Measurements from ENCODE around the gene GASK1B.

GASK1B gene

GRCh38 chr4:158172261-158173258, at the start of gene GASK1B:
Gene GASK1B, minus strand, starts transcription at chr4:158173025. Its CDS starts 1,650 bp downstream, at chr4:158171375.
- DNase-seq, result no peak

- no peak for DNase-seq
Measured at GRCh38 chr4:158219623-158220022, 46.8 kb upstream of the GASK1B start.

- DNase-seq, result no peak
Measured at GRCh38 chr4:158217763-158218162, 44.9 kb upstream of the GASK1B start.

DNA sequence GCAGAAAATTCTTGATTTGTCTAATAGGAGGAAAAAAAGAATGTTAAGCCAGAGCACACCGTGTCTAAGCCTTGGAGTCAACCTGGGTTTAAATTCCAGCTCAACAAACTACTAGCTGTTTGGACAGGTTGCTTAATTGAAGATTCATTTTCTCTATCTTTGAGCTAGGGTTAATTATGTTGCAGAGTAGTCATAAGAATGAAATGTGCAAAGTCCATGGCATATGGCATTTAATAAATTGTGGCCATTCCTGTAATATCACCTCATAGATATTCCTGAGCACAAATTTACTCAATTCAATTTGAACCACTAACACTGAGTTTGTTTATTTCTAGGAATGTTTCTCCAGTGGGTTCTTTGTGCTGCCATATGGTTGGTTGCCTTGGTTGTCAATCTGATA, 42.0 kb upstream of the GASK1B start:
- DNase-seq, result no peak

- no peak for DNase-seq
Measured at GRCh38 chr4:158213466-158213865, 40.6 kb upstream of the GASK1B start.

GRCh38 chr4:158211222-158211621, 38.4 kb upstream of the GASK1B start:
- DNase-seq, result no peak

DNA sequence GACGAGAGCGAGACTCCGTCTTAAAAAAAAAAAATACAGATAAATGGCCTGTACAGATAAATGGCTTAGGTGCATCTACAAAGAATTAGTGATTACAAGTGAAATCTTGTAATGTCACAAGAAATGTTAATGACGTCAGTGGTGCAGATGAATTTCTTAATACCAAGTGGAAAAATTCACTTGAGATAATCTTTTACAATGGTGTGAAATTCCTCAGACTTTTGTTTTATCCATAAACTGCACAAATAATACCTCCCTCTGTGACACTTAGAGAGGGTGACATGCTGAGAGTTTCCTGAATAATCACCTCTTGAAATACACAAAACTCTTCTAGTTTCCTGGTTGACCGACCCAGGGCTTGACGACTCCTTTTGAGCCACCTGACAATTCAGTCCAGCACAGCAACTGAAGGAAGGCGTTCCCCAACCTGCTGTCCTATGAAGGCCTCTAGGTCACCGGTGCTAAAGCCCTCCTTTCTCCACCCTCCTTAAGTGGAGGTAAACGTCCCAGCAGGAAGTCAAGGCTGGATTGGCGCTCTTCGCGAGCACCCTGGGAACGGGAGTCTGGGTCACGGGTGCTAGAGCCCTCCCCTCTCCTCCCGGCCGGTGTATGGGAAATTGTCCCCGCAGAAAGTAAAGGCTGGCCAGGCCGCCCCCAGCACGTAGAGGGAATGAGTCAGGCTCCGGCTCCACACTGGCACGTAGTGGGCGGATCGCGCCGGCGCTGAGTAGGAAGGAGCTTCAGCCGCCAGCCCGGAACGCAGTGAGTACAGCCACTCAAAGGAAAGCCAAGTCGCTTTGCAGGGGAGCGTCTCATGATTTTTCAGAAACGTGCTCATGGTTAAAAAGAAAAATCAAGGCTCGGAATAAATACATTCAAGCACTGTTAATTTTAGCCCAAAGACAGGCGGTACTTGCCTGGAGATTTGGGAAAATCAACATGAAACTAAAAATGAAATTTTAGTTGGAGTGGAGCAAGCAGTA, 37.3 kb upstream of the GASK1B start, which contains the start of gene TMEM144:
TSS of gene TMEM144 (plus strand) at position 662 of the 983 bp plus-strand sequence. CDS start 2,182 bp downstream, outside the sequence.
- DNase-seq, result peak; percentile 17 to 19

DNA sequence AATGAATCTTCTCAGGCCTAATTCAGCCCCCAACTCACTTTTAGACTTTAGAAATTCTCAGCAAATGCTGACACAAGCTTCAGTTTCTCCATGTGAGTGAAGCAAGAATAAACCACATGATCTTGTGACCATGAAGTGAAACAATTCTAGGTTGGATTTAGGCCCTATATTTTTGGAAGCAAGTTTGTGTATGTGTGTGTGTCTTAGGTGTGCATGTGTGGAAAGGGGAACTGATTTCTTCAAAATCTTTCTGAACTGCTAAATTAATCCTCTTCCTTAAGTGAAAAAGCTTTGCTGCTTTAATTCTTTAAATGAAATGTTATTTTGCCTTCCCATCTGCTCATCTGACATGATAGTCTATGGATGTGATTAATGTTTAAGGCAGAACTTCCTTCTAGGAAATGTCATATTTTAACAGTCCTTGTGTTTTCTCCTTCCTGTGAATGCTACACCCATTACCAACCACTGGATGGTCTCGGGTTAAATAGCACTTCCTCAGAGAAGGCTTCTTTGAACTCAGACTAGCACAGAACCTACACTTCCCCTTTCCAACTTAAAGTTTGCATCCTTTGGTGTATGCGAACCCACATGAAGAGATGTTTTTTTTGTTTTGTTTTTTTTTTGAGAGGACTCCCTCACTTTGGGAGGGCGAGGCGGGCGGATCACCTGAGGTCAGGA, 36.3 kb upstream of the GASK1B start:
- DNase-seq, result no peak

- DNase-seq, result no peak
Measured at GRCh38 chr4:158203929-158204328, 31.1 kb upstream of the GASK1B start.

- DNase-seq, result no peak
Measured at GRCh38 chr4:158203436-158203835, 30.6 kb upstream of the GASK1B start.

DNA sequence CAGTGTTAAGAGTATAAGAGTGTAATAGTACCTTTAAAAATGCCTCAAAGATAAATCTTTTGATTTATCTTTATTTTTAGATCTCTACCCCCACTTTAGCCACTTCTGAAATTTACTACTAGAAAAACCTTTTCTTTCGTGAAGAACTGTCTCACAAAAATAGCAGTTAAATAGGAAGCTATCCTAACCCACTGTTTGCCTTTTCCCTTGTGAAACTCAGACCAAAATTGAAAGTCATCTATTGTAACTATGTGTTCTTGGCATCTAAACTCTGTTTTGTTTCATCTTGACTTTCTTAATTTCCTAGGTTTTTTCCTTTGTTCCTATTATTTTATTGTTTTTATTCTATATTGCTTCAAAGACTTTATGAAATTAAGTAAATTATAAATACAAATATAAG, 29.7 kb upstream of the GASK1B start:
- no peak for DNase-seq

GRCh38 chr4:158201876-158202275, 29.1 kb upstream of the GASK1B start:
- no peak for DNase-seq

DNA sequence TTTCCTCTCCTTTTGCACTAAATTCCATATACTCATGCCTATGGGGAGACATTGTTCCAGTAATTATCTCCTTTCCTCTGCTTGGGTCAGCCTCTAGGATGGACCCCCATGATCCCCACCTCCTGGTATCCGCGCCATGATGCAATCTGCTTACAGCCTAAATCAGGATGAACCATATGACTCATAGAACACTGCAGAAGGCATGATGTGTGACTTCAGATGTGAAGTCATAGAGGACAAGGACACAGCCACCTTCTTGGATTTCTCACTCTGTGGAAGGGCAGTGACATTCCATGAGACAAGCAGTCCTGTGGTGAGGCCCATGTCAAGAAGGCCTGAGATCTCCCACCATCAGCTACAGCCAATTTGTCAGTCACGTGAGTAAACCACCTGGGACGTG, 28.5 kb upstream of the GASK1B start:
- no peak for DNase-seq

DNA sequence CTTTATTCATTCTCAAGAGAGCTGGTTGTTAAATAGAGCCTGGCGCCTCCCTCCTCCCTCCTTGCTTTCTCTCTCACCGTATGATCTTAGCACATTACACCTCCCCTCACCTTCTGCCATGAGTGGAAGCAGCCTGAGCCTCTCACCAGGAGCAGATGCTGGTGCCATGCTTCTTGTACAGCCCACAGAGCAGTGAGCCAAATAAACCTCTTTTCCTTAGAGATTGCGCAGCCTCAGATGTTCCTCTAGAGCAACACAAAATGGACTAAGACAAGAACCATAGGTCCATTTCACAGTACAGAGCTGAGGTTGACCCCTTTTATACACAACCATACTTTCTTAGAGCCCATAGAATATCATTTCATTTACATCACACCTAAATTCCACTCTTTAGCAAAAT, 27.4 kb upstream of the GASK1B start:
- DNase-seq, result no peak

- no peak for DNase-seq
Measured at GRCh38 chr4:158197194-158197776, 24.5 kb upstream of the GASK1B start.

GRCh38 chr4:158195297-158195696, 22.5 kb upstream of the GASK1B start:
- DNase-seq, result no peak

DNA sequence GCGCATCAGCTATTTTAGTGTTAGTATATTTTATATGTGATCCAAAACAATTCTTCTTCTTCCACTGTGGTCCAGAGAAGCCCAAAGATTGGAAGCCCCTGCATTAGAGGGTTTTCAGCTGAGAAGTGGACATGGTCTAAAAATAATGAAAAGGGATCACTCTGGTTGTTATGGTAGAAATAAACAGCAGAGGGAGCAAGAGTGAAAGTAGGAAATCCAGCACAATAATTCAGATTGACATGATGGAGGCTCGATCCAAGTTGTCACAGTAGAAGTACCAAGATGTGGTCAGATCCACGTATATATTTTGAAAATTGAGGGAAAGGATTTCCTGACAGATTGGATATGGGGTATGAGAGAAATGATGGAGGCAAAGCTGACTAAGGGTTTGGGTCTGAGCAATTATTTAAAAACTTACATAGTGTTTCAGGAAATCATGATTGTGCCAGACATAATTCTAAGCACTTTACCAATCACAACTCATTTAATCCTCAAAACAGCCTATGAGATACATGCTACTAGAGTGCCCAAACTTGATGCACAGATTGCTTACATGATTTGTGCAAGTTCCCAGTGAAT, 20.4 kb upstream of the GASK1B start:
- DNase-seq, result no peak

GRCh38 chr4:158192439-158193158, 19.8 kb upstream of the GASK1B start:
- DNase-seq, result no peak

DNA sequence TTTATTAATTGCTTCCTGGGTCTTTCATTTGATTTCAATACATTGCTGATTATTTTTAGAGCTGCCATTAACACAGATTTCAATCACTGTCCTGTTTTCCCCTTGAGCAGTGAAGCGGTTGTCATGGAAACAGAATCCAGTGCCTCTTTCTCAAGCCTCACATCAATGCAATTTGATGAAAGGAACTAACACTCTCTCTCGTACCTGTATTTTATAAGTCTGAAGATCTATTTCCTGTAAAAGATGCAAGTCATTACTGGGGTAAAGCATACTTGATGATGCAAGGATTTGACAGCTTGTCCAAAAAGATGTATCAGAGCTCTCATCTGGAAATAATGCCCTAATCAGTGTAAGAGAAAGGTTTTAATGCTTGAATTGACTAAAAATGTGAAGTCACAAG, 17.9 kb upstream of the GASK1B start:
- DNase-seq, result no peak

DNA sequence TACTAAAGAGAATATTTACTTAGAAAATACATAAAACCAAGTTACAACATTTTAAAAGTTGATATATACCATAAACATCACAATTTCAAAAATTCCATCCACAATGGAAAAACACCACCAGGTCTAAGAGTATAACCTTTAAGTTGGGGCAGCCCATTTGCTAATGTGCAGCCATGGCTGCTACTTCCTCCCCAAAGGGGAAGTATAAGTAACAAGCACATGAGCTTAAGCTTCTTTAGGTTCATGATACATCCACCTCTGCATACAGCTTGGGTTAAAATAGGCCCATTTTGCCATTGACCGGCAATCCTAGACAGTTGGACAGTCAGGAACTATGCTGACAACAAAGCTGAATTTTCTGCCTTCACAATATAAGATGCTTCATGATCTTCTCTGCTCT, 16.6 kb upstream of the GASK1B start:
- DNase-seq, result no peak

DNA sequence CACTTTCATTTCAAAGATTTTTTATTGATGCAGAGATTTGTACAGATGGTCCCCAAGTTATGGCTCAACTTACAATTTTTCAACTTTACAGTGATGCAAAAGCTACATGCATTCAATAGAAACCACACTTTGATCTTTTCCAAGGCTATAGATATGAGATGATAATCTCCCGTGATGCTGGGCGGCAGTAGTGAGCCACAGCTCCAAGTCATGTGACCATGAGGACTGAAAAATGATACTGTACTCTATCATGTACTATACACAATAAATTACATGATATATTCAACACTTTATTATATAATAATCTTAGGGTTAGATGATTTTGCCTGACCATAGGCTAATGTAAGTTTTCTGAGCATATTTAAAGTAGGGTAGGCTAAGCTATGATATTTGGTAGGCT, 14.0 kb upstream of the GASK1B start:
- no peak for DNase-seq

All from activated CD4-positive, alpha-beta T cell treated with anti-CD3 and anti-CD28 coated beads for 4 hours (primary cell).